GM19193 (cell line): ENCODE results near the gene LSM12.

ENCODE experiments used
- POLR2A ChIP-seq: IDR thresholded peaks from 4 replicates; pipeline ENCODE4 v1.6.1; 2011; ENCODE audit not compliant: insufficient read depth, insufficient read length; ENCODE audit errors: extremely low read depth

The LSM12 gene

GRCh38 chr17:44086364-44087311 lies 20.2 kb upstream of the LSM12 start:
- no peak for TF ChIP-seq POLR2A

GRCh38 chr17:44085908-44086307 lies 19.4 kb upstream of the LSM12 start:
- TF ChIP-seq POLR2A: no peak

GRCh38 chr17:44084921-44085320 lies 18.4 kb upstream of the LSM12 start:
- TF ChIP-seq POLR2A: no peak

DNA sequence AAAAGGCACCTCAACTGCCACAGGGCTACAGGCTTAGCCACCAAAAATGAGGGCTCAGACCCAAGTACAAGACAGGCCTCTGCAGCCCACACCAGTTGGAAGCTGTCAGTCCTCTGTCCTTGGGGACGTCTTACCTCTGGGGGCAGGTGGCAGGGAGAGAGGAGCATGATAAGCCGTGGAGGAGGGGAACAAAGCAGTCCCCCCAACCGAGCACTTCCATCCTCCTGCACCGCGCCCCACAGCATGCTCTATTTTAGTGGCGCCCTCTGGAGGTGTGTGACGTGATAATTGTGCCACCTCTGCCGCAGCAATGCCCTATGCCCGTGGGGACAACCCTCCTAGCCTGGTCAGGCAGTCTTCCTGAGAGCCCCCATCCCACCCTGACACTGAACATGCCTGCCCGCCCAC lies 17.7 kb upstream of the LSM12 start:
- no peak for TF ChIP-seq POLR2A

DNA sequence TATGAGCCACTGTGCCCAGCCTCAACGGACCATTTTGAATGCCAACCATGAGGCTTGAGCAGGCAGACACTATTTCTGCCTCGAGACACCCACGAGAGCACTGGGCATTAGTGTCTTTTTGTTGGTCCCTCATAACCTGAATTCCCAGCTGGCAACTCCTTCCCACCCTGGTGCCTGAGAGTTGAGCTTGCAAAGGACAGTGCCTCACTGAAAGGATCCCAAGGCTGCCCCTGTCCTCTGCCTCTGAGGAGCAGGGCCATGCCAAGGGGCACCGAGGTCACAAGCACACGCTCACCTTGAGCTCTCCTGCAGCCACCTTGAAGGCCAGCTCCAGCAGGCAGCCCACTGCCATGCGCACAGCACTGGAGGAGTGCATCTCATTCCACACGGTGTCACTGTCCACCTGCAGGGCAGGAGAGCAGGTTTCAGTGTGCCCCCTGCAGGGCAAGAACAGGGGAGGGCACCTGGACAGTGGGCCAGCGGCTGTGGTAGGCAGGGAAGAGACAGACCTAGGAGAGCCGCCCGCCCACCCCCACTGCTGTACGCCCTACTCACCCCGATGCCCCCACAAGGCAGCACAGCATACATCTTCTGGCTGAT lies 16.9 kb upstream of the LSM12 start:
- TF ChIP-seq POLR2A: no peak

DNA sequence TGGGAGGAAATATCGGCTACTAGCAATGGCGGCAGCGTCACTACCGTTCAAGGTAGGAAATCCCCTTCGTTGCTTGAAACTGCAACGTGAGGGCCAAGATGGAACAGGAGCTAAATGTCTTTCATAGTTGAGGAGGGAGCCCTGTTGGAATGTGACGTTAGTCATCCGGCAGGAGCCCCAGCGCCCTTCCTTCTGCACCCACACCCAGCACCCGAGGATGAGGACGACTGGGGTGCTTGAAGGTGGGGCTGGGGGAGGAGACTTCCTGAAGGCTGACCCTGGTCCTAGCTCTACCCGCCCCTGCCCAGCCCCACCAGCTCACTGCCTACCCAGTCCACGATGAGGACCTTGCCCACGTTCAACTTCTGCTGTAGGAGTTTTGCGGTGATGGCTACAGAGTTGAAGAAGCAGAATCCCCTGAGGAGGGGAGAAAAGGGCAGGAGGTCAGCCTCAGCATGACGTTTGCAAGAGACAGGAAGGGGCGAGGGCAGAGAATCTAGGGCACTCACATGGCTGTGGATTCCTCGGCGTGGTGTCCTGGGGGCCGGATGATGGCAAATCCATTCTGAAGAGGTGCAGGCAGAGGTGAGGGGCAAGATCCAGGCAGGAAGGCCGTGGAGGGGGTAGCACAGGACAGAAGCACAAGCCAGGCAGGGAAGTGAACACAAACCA lies 15.9 kb upstream of the LSM12 start:
- TF ChIP-seq POLR2A: no peak

DNA sequence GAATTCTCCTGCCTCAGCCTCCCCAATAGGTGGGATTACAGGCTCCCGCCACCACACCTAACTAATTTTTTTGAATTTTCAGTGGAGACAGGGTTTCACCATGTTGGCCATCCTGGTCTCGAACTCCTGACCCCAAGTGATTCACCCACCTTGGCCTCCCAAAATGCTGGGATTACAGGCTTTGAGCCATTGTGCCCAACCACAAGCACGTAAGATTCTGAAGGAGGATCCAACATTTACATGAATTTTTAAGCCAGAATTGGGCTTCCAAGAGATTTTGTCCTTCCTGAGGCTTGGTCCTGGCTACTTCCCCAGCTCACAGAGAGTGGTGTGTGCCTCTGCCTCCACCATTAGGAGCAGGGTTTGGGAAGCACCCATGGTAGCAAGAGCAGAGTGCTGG lies 15.2 kb upstream of the LSM12 start:
- TF ChIP-seq POLR2A: no peak

GRCh38 chr17:44079877-44080821 lies 13.7 kb upstream of the LSM12 start:
- TF ChIP-seq POLR2A: no peak

DNA sequence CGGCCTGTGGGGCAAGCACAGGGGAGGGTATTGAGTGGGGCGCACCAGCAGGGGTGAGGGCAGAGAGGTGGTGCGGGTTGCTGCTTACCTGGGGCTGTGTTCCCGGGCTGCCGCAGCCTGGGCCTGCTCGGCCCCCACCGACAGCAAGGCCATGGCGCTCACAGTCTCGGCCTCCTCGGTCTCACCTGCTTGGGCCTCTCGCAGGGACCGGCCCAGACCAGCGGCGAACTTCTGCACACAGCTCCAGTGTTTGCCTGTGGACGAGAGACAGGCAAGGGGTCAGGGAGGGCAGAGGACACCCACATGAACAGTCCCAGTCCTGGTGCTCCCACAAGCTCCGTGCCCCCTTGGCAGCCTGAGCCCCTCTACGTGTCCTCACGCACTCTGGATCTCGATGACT lies 11.9 kb upstream of the LSM12 start:
- TF ChIP-seq POLR2A: peak; percentile 21

DNA sequence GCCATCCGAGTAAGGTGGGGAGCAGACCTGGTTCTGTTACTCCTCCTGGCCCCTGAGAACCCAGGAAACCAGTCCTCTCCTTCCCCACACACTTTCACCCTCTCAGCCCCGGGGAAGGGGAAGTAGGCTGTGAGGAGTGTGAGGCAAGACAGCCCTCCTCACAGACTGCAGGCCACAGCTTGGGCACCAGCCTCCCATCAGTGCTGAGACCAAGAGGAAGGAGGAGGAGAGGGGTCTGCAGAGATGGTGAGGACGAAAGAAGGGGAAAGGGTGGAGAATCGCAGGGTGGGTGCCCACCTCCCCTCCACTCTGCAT lies 11.1 kb upstream of the LSM12 start:
- no peak for TF ChIP-seq POLR2A

DNA sequence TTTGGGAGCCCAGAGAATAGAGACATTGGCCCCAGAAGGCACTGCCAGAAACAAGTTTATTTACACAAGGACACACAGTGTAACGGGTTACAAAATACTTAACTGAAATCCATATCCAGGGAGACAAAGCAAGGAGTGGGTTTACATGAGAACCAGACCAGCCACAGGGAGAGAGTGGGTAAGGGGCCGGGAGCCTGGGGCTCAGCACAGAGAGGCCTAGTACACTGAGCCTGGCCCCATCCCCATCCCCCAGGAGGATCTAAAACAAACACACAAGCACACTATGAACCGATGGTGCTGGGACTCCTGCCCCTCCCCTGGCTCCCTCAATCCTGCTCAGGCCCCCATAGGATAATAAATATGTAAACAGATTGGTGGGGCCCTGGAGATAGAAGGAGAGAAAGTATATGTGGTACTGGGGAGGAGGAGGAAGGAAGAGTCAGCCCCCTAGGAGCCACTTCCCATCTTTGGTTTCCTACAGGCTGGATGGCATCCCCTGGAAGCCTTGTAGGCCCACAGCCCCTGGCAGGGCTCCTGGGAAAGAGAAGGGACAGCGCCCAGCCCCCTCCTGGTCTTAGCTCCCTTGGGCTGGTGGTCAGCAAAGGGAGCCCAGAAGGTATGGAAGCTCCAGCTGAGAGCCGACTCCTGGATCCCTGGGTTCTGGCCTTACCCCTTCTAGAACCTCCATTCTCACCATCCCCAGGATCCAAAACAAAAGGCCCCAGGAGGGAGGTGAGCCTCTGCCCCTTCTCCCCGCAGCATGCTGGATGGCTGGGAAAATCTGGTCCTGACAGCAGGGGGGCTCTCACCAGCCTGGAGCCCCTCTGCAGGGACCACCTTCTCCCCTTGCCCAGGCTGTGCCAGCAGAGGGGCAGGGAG lies 10.5 kb upstream of the LSM12 start:
- no peak for TF ChIP-seq POLR2A

GRCh38 chr17:44075598-44076293 lies 9.3 kb upstream of the LSM12 start:
- no peak for TF ChIP-seq POLR2A

- TF ChIP-seq POLR2A: no peak
Observed at GRCh38 chr17:44074911-44075285, 8.4 kb upstream of the LSM12 start.
